ENCODE results near the gene PID1. TPM values are rescaled to one million over a fixed set of nuclear protein-coding genes. Genes with fewer than 3 reads are reported as not detected.

The PID1 gene
- total RNA-seq, 1 donor from 2014 or later: 0.91 TPM

DNA sequence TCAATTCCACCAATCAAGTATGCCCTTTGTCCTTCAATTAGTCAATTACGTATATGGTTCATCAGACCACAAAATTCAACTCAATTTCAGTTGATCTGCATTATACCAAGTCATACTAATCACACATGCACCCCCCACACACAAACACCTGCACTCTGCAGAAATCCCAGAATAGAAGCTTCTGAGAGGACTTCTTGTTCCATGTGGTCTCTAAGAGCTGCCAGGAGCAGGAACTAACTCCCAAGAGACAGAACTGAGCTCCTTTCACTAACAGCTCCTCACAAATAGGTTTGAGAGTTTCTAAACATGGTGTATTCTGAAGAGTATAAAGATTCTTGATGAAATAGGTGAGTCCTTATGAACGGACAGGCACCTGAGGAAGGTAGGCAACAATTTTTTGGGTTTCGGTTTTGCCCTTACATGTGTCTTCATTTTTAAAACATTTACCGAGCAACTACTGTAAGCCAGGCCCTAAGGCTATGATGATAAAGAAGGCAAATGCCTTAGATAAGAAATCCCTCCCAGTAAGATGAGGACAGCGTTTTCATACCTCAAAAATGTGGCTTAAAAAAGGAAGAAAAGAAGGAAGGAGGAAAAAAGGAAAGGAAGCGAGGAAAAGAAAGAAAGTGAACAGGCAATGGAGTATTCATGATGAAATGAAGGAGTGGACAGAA is 183.1 kb downstream of the PID1 start:
- Mint-ChIP-seq H3K4me3 (no peak overlapping the region), H3K36me3 (ENCODE audit: low read depth) (no peaks in the 10 kb centered on the region), H3K27me3 (ENCODE audit: low read depth) (no peaks in the 10 kb centered on the region), H3K9me3 (peaks cover 3% of the 10 kb centered on the region), H3K27ac (ENCODE audit: unreplicated experiment) (no peak overlapping the region), H3K4me1 (peaks cover 42% of the 10 kb centered on the region)
- TF ChIP-seq CTCF (conservative IDR thresholded peaks at IDR 0.05): no peak
- no peak for DNase-seq (ENCODE audit: low read depth, low spot score)

GRCh38 chr2:229087267-229087666 is 183.8 kb downstream of the PID1 start:
- H3K4me3 Mint-ChIP-seq: no peak overlapping the region
- H3K27ac Mint-ChIP-seq (ENCODE audit: unreplicated experiment): no peak overlapping the region
- H3K9me3 Mint-ChIP-seq: peaks cover 3% of the 10 kb centered on the region
- H3K36me3 Mint-ChIP-seq (ENCODE audit: low read depth): no peaks in the 10 kb centered on the region
- peaks cover 42% of the 10 kb centered on the region for H3K4me1 Mint-ChIP-seq
- TF ChIP-seq CTCF (conservative IDR thresholded peaks at IDR 0.05): no peak
- no peak for DNase-seq (ENCODE audit: low read depth, low spot score)
- H3K27me3 Mint-ChIP-seq (ENCODE audit: low read depth): no peaks in the 10 kb centered on the region

- no peaks in the 10 kb centered on the region for H3K27me3 Mint-ChIP-seq (ENCODE audit: low read depth)
- H3K36me3 Mint-ChIP-seq (ENCODE audit: low read depth): no peaks in the 10 kb centered on the region
- H3K4me1 Mint-ChIP-seq: peaks cover 39% of the 10 kb centered on the region
Observed at GRCh38 chr2:229085439-229085838, 185.6 kb downstream of the PID1 start.

DNA sequence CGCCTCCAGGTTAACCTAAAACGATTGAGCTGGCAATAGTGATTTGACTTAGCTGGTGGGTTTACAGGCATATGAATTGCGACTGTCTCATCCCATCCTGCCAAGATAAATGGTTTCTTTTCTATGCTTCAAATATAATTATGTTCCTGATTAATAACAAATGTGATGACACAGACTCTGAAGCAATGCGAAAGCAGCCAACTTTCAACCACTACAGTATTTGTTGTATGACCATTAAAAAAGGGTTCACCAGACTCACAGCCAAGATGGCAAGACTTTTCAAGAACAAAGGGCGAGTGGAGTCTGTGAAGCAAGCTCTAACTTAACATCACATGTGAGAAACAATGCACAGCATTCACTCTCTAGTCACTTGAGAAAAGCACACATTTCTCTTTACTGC is 186.6 kb downstream of the PID1 start:
- no peak for DNase-seq (ENCODE audit: low read depth, low spot score)
- no peaks in the 10 kb centered on the region for H3K36me3 Mint-ChIP-seq (ENCODE audit: low read depth)
- no peak overlapping the region for H3K27ac Mint-ChIP-seq (ENCODE audit: unreplicated experiment)
- TF ChIP-seq CTCF (conservative IDR thresholded peaks at IDR 0.05): no peak
- H3K4me3 Mint-ChIP-seq: no peak overlapping the region
- peaks cover 6% of the 10 kb centered on the region for H3K9me3 Mint-ChIP-seq
- H3K4me1 Mint-ChIP-seq: peaks cover 29% of the 10 kb centered on the region
- H3K27me3 Mint-ChIP-seq (ENCODE audit: low read depth): no peaks in the 10 kb centered on the region

More at GRCh38 chr2:229085439-229085838, 185.6 kb downstream of the PID1 start:
- no peak for DNase-seq (ENCODE audit: low read depth, low spot score)
- peaks cover 3% of the 10 kb centered on the region for H3K9me3 Mint-ChIP-seq
- no peak overlapping the region for H3K4me3 Mint-ChIP-seq
- no peak overlapping the region for H3K27ac Mint-ChIP-seq (ENCODE audit: unreplicated experiment)
- no peak for TF ChIP-seq CTCF (conservative IDR thresholded peaks at IDR 0.05)

- TF ChIP-seq CTCF (conservative IDR thresholded peaks at IDR 0.05): no peak
- DNase-seq (ENCODE audit: low read depth, low spot score): no peak
- Mint-ChIP-seq H3K27me3 (ENCODE audit: low read depth) (no peaks in the 10 kb centered on the region), H3K27ac (ENCODE audit: unreplicated experiment) (no peak overlapping the region), H3K4me3 (no peak overlapping the region), H3K4me1 (peaks cover 23% of the 10 kb centered on the region), H3K9me3 (peaks cover 6% of the 10 kb centered on the region), H3K36me3 (ENCODE audit: low read depth) (no peaks in the 10 kb centered on the region)
Observed at GRCh38 chr2:229083606-229084340, 187.3 kb downstream of the PID1 start.
